ENCODE data around the gene GUCY1B1. TPM values are rescaled to one million over a fixed set of nuclear protein-coding genes. Genes with fewer than 3 reads are reported as not detected.

The GUCY1B1 gene
- 10 to 100 TPM in 4 of 8 experiments, 1 to 10 TPM in 1, under 1 TPM in 3; 0.17 to 25.0 (median 13.0) TPM for total RNA-seq

DNA sequence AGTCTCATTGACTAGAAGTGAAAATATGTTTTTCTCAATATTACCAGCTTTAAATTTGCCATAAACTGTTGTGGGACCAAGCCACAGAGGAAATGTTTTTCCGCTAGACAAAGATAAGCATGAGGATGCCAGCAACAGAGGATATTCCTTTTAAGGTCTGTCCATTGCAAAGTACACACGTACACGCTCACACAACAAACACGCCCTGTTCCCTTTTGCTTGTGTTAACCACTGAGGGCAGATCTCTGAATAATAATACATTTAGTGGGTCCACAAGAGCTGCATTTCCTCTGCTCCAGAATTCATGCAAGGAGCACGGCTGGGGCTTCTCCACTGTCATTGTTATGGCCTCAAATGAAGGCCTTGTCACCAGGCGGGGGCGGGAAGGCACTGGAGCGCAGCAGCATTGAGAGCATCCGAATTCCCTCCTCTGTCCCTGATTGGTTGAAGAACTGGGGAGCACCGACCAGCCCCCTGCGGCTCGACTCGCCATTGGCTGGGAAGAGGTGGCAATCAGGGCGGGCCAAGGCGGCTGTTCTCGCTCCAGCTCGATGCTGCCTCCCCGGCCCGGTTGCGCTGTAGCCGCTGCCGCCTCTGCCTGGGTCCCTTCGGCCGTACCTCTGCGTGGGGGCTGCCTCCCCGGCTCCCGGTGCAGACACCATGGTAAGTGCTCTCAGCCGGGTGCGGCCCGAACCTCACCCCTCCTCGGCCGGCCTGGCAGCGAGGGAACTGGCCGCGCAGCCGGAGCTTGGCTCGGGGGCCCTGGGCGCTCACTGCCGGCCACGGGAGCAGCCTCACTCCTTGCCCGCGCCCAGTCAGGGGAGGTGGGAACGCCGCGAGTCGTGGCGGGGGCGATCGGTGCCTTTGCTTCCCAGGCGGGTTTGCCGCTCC is at the start of gene GUCY1B1:
Gene GUCY1B1, plus strand, starts transcription at position 541 of the 891 bp plus-strand sequence. Its CDS starts 120 bp downstream, at position 661.
- ATAC-seq (replicated peaks in 6 of 8): peak; percentile 94 to 99 (median 97)
- WGBS, 10 experiments: 3 to 94% (median 62%) methylated on average over 1 to 11 of the region's 51 CpGs
- peak within 1 kb of the TSS; percentile 75 to 96 (median 88) for H3K4me3 ChIP-seq
- peaks cover 4 to 12% of the 10 kb centered on the region in 2 donors for H3K4me1 ChIP-seq (replicated peaks in 1 of 2)
- H3K27ac ChIP-seq: peak within 1 kb of the TSS; percentile 82 to 86
- in situ Hi-C loops (cut with MboI; ENCODE audit: low pct_unique_long_range_greater_than_20kb in 2 of 9, low sequenced_read_pairs in 9 of 9, unreplicated experiment in 9 of 9): no loop called here

DNA sequence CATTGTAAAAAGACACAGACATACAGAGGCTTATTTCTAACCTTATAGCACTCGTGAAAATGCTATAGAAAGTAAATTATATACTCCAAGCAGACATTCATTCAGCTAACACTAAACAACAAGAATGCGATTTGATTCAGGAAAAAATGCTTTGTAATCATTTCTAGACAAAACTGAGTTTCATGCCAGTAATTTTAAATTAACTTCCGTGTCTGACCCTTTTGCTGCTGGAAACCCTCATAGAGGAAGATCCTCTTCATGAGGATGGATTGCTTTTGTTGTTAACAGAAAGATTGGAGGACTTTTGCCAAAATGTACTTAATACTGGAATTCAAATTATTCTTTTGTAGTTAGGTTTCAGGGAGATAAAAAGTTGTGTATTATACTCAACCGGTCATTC is 48.9 kb upstream of the GUCY1B1 start:
- no peak for ATAC-seq (replicated peaks in 6 of 8)
- in situ Hi-C loops (cut with MboI; ENCODE audit: low pct_unique_long_range_greater_than_20kb in 2 of 9, low sequenced_read_pairs in 9 of 9, unreplicated experiment in 9 of 9): no loop called here
- WGBS, 10 experiments: 36 to 100% (median 73%) methylated on average over 2 to 4 of the region's 4 CpGs; no CpG with 5 or more reads in 1 of the 10 experiments
- H3K4me1 ChIP-seq (replicated peaks in 1 of 2): peaks cover 0 to 6% of the 10 kb centered on the region in 2 donors
- no peak overlapping the region for H3K27ac ChIP-seq
- H3K4me3 ChIP-seq: no peak overlapping the region

GRCh38 chr4:155711556-155711955 is 47.3 kb upstream of the GUCY1B1 start:
- in situ Hi-C loops (cut with MboI; ENCODE audit: low pct_unique_long_range_greater_than_20kb in 2 of 9, low sequenced_read_pairs in 9 of 9, unreplicated experiment in 9 of 9): no loop called here
- 0 to 100% (median 82%) methylated on average over 1 of the region's 1 CpG for WGBS, 10 experiments

DNA sequence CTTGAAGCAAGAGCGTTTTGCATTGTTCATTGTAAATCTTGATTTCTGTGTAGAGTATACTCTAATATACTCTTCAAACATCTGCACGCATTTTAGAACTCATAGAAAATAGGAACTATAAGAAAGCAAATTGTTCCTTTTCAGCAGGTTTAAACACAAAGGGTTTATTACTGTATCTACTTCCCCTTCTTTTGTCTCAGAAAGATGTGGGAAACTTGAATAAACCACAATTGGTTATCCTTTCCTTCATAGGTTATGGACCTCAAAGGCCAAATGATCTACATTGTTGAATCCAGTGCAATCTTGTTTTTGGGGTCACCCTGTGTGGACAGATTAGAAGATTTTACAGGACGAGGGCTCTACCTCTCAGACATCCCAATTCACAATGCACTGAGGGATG is 46.0 kb upstream of the GUCY1B1 start:
- no peak overlapping the region for H3K27ac ChIP-seq
- no peak for ATAC-seq (replicated peaks in 6 of 8)
- H3K4me3 ChIP-seq: no peak overlapping the region
- WGBS, 10 experiments: 40 to 93% (median 88%) methylated on average over 2 to 3 of the region's 3 CpGs; no CpG with 5 or more reads in 1 of the 10 experiments
- H3K4me1 ChIP-seq (replicated peaks in 1 of 2): no peaks in the 10 kb centered on the region
- in situ Hi-C loops (cut with MboI; ENCODE audit: low pct_unique_long_range_greater_than_20kb in 2 of 9, low sequenced_read_pairs in 9 of 9, unreplicated experiment in 9 of 9): no loop called here

More at GRCh38 chr4:155711556-155711955, 47.3 kb upstream of the GUCY1B1 start:
- Histone ChIP-seq H3K27ac (no peak overlapping the region), H3K4me1 (replicated peaks in 1 of 2) (peaks cover 0 to under 1% of the 10 kb centered on the region in 2 donors), H3K4me3 (no peak overlapping the region)
- no peak for ATAC-seq (replicated peaks in 6 of 8)

DNA sequence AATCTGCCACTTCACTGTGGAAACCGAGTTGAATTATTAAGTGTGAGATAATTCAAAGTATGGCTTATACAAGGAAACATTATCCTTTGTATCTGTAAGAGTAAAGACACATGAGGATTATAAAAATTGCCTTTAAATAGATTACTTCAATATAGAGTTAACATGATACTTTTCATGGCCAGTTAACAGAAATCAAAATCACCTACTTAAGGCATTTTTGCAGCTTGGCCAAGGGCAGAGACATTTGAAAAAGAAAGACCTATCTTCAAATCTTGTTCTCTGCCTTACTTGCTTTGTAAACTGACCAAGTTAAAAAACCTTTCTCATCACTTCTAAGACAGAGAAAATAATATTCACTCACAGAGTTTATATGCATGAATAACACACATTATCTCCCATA is 44.9 kb upstream of the GUCY1B1 start:
- 0 to 80% (median 10%) methylated on average over 1 of the region's 1 CpG; no CpG with 5 or more reads in 4 of the 10 experiments for whole genome bisulfite sequencing, 10 experiments
- Histone ChIP-seq H3K4me3 (no peak overlapping the region), H3K4me1 (replicated peaks in 1 of 2) (no peaks in the 10 kb centered on the region), H3K27ac (no peak overlapping the region)
- in situ Hi-C loops (cut with MboI; ENCODE audit: low pct_unique_long_range_greater_than_20kb in 2 of 9, low sequenced_read_pairs in 9 of 9, unreplicated experiment in 9 of 9): no loop called here
- no peak for ATAC-seq (replicated peaks in 6 of 8)

DNA sequence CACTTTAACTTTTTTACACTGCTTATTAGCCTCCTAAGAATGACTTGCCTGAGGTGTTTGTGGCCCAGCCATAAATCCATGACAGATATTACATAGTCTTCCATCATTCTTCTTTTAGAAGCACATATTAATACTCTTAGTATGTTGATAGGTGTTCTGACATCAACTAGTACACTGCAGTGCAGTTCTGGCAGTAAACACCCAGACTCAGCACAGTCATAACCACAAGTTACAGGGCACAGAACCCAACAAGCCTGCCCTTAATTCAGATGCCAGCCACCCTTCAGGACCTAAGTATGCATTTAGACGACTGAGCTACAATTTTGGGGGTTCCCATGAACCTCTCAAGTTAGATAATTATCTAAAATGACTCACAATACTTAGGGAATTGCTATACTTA is 36.5 kb upstream of the GUCY1B1 start:
- Histone ChIP-seq H3K27ac (no peak overlapping the region), H3K4me3 (no peak overlapping the region), H3K4me1 (replicated peaks in 1 of 2) (peaks cover 6 to 8% of the 10 kb centered on the region in 2 donors)
- no peak for ATAC-seq (replicated peaks in 6 of 8)
- WGBS, 10 experiments: 0 to 67% (median 50%) methylated on average over 1 of the region's 1 CpG; no CpG with 5 or more reads in 3 of the 10 experiments
- in situ Hi-C loops (cut with MboI; ENCODE audit: low pct_unique_long_range_greater_than_20kb in 2 of 9, low sequenced_read_pairs in 9 of 9, unreplicated experiment in 9 of 9): no loop called here

- Histone ChIP-seq H3K4me3 (no peak overlapping the region), H3K27ac (no peak overlapping the region), H3K4me1 (replicated peaks in 1 of 2) (peaks cover 6 to 8% of the 10 kb centered on the region in 2 donors)
- in situ Hi-C loops (cut with MboI; ENCODE audit: low pct_unique_long_range_greater_than_20kb in 2 of 9, low sequenced_read_pairs in 9 of 9, unreplicated experiment in 9 of 9): no loop called here
- 67 to 100% (median 83%) methylated on average over 2 to 7 of the region's 7 CpGs for WGBS, 10 experiments
- peak in 5 of 8 experiments; percentile 70 to 80 (median 75) for ATAC-seq (replicated peaks in 6 of 8)
Observed at GRCh38 chr4:155722816-155723499, 35.9 kb upstream of the GUCY1B1 start.

DNA sequence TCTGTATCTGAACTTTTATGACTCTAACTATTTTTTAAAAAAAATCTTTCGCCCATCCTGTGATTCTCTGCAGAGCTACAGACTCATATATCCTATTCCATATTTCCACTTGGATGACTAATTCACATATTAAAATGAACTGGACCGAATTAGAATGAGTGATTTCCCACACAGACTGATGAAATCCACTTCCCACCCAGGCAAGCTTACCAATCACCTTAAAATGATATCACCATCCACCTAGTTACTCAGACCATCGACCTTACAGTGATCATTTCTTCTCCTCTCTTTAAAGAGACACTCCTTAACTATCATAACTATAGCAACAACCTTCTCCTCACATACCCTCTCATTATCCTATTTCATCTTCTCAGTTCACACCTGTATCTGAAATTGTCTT is 34.1 kb upstream of the GUCY1B1 start:
- Histone ChIP-seq H3K27ac (no peak overlapping the region), H3K4me1 (replicated peaks in 1 of 2) (peaks cover 6 to 8% of the 10 kb centered on the region in 2 donors), H3K4me3 (no peak overlapping the region)
- in situ Hi-C loops (cut with MboI; ENCODE audit: low pct_unique_long_range_greater_than_20kb in 2 of 9, low sequenced_read_pairs in 9 of 9, unreplicated experiment in 9 of 9): no loop called here
- peak in 5 of 8 experiments; percentile 40 to 92 (median 85) for ATAC-seq (replicated peaks in 6 of 8)
- WGBS, 10 experiments: 6 to 75% (median 45%) methylated on average over 1 to 3 of the region's 3 CpGs

DNA sequence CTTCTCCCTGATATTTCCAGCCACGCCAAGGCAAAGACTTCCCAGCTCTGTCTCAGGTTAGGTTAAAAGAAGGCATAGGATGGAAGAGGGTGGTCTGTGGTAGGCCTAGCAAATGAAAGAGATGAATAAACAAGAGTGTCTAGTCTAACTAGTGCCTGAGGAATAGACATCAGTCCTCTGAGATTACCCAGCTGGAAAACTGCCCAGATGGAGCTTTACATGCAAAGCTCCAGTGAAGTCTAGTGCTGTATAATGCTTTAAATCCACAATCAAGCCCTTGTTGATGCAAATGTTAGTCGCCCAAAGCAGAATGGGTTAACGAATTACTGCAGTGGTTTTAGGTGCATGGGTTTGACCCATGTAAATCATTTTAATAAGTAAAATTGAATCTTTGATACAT is 24.8 kb upstream of the GUCY1B1 start:
- in situ Hi-C loops (cut with MboI; ENCODE audit: low pct_unique_long_range_greater_than_20kb in 2 of 9, low sequenced_read_pairs in 9 of 9, unreplicated experiment in 9 of 9): no loop called here
- ATAC-seq (replicated peaks in 6 of 8): peak in 1 of 8 experiments; percentile 15
- WGBS, 10 experiments: 8 to 100% (median 86%) methylated on average over 1 to 3 of the region's 3 CpGs; no CpG with 5 or more reads in 1 of the 10 experiments
- Histone ChIP-seq H3K4me1 (replicated peaks in 1 of 2) (no peaks in the 10 kb centered on the region), H3K4me3 (no peak overlapping the region), H3K27ac (no peak overlapping the region)

GRCh38 chr4:155734951-155735350 is 23.9 kb upstream of the GUCY1B1 start:
- in situ Hi-C loops (cut with MboI; ENCODE audit: low pct_unique_long_range_greater_than_20kb in 2 of 9, low sequenced_read_pairs in 9 of 9, unreplicated experiment in 9 of 9): no loop called here
- Histone ChIP-seq H3K27ac (no peak overlapping the region), H3K4me1 (replicated peaks in 1 of 2) (no peaks in the 10 kb centered on the region), H3K4me3 (no peak overlapping the region)
- no peak for ATAC-seq (replicated peaks in 6 of 8)
- WGBS, 10 experiments: 0 to 82% (median 70%) methylated on average over 1 of the region's 1 CpG

DNA sequence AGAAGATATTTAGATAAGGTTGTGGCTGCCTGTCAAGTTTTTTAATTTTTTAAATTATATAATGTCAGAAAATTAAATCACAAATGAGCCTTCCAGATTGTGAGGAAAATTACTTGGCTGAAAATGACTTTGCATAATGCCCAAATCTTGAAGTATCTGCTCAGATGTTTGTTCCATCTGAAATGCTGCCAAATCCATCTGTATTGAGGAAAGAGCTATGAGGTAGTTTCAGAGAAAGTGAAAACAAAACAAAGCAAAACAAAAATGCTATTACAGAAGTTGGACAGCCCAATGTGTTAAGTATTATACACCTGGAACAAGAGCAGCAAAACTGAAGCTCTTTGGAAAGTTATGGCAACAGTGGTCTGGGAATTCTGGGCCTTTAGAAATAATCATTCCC is 23.3 kb upstream of the GUCY1B1 start:
- Histone ChIP-seq H3K27ac (no peak overlapping the region), H3K4me1 (replicated peaks in 1 of 2) (no peaks in the 10 kb centered on the region), H3K4me3 (no peak overlapping the region)
- in situ Hi-C loops (cut with MboI; ENCODE audit: low pct_unique_long_range_greater_than_20kb in 2 of 9, low sequenced_read_pairs in 9 of 9, unreplicated experiment in 9 of 9): no loop called here
- ATAC-seq (replicated peaks in 6 of 8): no peak

DNA sequence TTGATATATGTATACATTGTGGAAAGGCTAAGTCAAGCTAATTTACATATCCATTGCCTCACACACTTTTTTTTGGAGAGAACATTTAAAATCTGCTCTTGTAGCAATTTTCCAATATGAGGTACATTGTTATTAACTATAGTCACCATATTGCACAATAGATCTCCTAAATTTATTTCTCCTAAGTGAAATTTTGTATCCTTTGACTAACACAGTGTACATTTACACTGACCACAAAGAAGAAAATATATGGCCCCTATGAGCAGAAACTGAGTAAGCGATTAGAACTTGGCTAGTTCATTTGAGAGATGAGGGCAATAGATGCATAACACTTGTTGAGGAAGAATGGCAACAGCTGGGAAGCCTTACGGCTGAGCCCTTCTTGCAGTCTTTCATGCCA is 20.3 kb upstream of the GUCY1B1 start:
- WGBS, 10 experiments: 0 to 95% (median 80%) methylated on average over 1 to 2 of the region's 2 CpGs; no CpG with 5 or more reads in 2 of the 10 experiments
- no peak for ATAC-seq (replicated peaks in 6 of 8)
- Histone ChIP-seq H3K27ac (no peak overlapping the region), H3K4me1 (replicated peaks in 1 of 2) (no peaks in the 10 kb centered on the region), H3K4me3 (no peak overlapping the region)
- in situ Hi-C loops (cut with MboI; ENCODE audit: low pct_unique_long_range_greater_than_20kb in 2 of 9, low sequenced_read_pairs in 9 of 9, unreplicated experiment in 9 of 9): no loop called here

- no peak overlapping the region for H3K27ac ChIP-seq
- in situ Hi-C loops (cut with MboI; ENCODE audit: low pct_unique_long_range_greater_than_20kb in 2 of 9, low sequenced_read_pairs in 9 of 9, unreplicated experiment in 9 of 9): no loop called here
- no peak overlapping the region for H3K4me3 ChIP-seq
- peaks cover 0 to 4% of the 10 kb centered on the region in 2 donors for H3K4me1 ChIP-seq (replicated peaks in 1 of 2)
- 100% methylated on average over 1 of the region's 1 CpG; no CpG with 5 or more reads in 9 of the 10 experiments for WGBS, 10 experiments
- ATAC-seq (replicated peaks in 6 of 8): no peak
Observed at GRCh38 chr4:155741546-155741945, 17.3 kb upstream of the GUCY1B1 start.

Measured in motor neuron (in vitro differentiated cells).